ENCODE results near the gene PIK3C2B. TPM values are rescaled to one million over a fixed set of nuclear protein-coding genes. Genes with fewer than 3 reads are reported as not detected.

PIK3C2B gene
- total RNA-seq, 1 donor from 2014 or later = 47.3 TPM

DNA sequence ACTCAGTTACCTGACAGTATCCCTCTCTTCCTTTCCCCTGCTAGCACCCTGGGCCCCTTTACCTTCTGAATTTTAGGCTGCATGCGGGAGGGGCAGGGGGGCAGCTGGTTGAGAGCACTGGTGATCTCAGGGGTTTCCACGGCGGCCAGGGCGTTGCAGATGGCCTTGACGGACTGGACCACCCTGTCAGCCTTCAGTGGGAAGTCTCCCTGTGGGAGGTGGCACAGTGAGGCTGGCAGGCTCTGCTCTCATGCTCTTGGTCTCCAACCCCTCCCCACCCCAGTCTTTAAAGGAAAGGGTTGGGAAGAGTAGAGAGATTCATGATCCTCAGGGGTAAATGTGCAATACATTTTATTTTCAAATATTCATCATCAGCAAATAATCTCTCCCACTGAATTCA is 36.9 kb downstream of the PIK3C2B start:
- TF ChIP-seq, protein P1, sequence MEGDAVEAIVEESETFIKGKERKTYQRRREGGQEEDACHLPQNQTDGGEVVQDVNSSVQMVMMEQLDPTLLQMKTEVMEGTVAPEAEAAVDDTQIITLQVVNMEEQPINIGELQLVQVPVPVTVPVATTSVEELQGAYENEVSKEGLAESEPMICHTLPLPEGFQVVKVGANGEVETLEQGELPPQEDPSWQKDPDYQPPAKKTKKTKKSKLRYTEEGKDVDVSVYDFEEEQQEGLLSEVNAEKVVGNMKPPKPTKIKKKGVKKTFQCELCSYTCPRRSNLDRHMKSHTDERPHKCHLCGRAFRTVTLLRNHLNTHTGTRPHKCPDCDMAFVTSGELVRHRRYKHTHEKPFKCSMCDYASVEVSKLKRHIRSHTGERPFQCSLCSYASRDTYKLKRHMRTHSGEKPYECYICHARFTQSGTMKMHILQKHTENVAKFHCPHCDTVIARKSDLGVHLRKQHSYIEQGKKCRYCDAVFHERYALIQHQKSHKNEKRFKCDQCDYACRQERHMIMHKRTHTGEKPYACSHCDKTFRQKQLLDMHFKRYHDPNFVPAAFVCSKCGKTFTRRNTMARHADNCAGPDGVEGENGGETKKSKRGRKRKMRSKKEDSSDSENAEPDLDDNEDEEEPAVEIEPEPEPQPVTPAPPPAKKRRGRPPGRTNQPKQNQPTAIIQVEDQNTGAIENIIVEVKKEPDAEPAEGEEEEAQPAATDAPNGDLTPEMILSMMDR (IDR thresholded peaks at IDR 0.05) = no peak
- H3K4me1 ChIP-seq = peaks cover 22% of the 10 kb centered on the region
- DNase-seq (no peak), ATAC-seq (no peak)
- no peak overlapping the region for H3K4me3 ChIP-seq
- peaks cover 54% of the 10 kb centered on the region for H3K36me3 ChIP-seq
- H3K27ac ChIP-seq = no peak overlapping the region
- H3K27me3 ChIP-seq = no peaks in the 10 kb centered on the region
- intact Hi-C loops (cut with DNase I) = no loop called here
- no peaks in the 10 kb centered on the region for H3K9me3 ChIP-seq

DNA sequence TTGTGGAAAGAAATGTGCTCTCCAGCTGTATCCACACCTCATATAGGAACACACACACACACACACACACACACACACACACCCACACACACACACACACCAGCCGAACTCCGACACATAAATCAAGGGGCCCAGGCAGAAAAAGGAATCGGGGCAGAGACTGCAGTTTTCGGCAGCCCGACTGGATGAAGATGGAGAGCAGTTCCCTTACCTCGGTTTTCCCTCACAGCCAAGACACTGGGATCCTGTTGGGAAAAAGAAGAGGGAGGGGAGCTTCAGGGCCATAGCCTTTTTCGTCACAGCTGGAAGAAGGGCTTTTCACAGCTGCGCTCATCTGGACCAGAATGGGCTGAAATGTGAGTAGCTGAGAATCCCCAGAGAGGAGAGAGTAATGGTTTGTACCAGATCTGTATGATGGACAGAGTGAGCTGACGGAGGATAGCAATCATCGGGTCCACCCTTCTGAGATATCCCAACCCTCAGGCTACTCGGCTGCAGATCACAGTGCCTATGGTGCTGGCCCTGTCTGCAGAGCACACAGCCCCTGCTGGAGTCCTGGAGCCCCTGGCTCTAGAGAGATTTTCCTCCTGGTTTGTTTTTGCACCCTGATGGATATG is 37.7 kb downstream of the PIK3C2B start:
- DNase-seq = no peak
- H3K4me1 ChIP-seq = peaks cover 16% of the 10 kb centered on the region
- H3K27me3 ChIP-seq = no peaks in the 10 kb centered on the region
- TF ChIP-seq, protein P1 (IDR thresholded peaks at IDR 0.05) = no peak
- peaks cover 60% of the 10 kb centered on the region for H3K36me3 ChIP-seq
- intact Hi-C loops (cut with DNase I) = no loop called here
- no peak overlapping the region for H3K4me3 ChIP-seq
- no peaks in the 10 kb centered on the region for H3K9me3 ChIP-seq
- ATAC-seq = peak; percentile 7
- no peak overlapping the region for H3K27ac ChIP-seq

DNA sequence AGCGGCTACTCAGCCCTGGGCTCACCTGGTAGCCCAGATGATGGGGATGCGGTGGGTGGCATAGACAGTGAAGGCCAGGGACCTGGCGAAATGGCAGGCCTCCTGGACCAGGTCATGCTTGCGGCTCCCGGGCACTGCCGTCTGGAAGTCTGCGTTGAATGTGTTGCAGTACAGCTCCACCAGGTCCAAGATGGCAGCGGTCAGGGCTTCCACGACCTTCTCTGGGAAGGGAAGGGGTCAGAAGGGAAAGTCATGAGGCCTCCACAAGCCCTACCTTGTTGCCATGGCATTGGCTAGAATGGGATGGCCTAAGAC is 38.8 kb downstream of the PIK3C2B start:
- DNase-seq (no peak), ATAC-seq (no peak)
- intact Hi-C loops (cut with DNase I) = no loop called here
- Histone ChIP-seq H3K27me3 (no peaks in the 10 kb centered on the region), H3K27ac (no peak overlapping the region), H3K4me3 (no peak overlapping the region), H3K36me3 (peaks cover 71% of the 10 kb centered on the region), H3K4me1 (peaks cover 10% of the 10 kb centered on the region), H3K9me3 (no peaks in the 10 kb centered on the region)
- TF ChIP-seq, protein P1 (IDR thresholded peaks at IDR 0.05) = no peak

DNA sequence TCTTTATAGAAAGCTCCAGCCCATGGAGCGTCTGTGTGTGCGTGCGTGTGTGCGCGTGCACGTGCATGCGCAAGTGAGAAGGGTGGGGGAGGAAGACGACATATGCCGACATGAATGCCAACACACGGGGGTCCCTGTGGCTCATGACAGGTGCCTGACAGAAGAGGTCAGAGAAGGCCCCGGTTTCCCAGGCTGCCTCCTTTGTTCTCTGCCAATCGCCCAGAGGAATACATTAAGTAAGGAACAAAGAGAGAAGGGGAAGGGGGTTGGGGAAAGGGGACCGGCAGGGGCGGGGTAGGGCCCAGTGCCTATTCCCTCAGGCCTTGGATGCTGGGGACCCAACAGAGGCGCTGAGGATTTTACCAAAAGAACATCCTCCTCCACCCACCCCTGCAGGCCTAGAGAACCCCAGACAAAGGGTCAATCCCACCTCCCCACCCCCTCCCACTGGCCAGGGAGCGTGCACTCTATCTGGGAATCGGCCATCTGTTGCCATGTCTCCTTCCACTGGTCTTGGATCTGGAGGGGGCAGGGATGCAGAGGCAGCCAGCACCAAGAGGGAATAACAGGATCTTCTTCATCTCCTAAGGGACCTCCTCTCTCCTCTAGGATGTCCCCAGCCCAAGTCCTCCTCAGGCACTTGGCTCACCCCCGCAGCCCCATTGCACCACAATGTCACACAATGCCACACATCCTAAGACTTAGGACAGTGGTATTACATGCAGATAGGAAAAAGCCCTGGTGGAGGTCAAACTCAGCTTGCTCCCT is 39.4 kb downstream of the PIK3C2B start:
- Histone ChIP-seq H3K4me1 (peaks cover 6% of the 10 kb centered on the region), H3K36me3 (peaks cover 66% of the 10 kb centered on the region), H3K27me3 (no peaks in the 10 kb centered on the region), H3K27ac (no peak overlapping the region), H3K9me3 (no peaks in the 10 kb centered on the region), H3K4me3 (no peak overlapping the region)
- no peak for DNase-seq
- no peak for ATAC-seq
- TF ChIP-seq, protein P1 (IDR thresholded peaks at IDR 0.05) = no peak
- intact Hi-C loops (cut with DNase I) = no loop called here

DNA sequence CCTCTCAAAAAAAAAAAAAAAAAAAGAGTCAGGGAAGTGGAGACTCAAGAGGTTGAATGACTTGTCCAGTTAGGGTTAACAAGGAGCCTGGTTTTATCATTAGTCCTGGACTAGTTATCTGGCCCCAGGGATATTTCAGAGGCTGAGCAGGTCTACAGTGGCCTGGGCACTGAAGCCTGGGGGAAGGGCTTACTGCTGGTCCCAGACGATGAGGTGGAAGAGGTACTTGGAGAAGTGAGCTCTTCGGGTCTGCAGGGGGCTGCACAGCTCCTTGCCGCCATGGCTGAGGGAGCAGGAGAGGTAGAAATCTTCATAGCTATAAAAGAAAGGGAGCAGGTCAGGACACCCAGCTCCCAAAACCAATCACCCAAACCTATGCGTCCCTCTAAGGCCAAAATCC is 40.1 kb downstream of the PIK3C2B start:
- TF ChIP-seq, protein P1 (IDR thresholded peaks at IDR 0.05) = no peak
- Histone ChIP-seq H3K4me1 (peaks cover 6% of the 10 kb centered on the region), H3K27ac (no peak overlapping the region), H3K36me3 (peaks cover 65% of the 10 kb centered on the region), H3K9me3 (no peaks in the 10 kb centered on the region), H3K4me3 (no peak overlapping the region), H3K27me3 (no peaks in the 10 kb centered on the region)
- DNase-seq (no peak), ATAC-seq (no peak)
- intact Hi-C loops (cut with DNase I) = no loop called here

Measured in upper lobe of right lung (tissue), 1 donor.